Astrocyte of the spinal cord (primary cell): Measurements from ENCODE around the gene PRKCD.

Experiments used
- DNase-seq: peaks from one replicate; pipeline ENCODE4 v3.0.0; 2011; ENCODE audit warnings: low read depth, low spot score
- H3K4me3 ChIP-seq: 2 replicates; pipeline ENCODE4 v1.5.1; 2011; ENCODE audit warnings: low read depth, mild to moderate bottlenecking, low read length, moderate library complexity
- CTCF ChIP-seq: IDR thresholded peaks from 2 replicates; pipeline ENCODE4 v1.5.1; 2012; ENCODE audit warnings: low read depth, mild to moderate bottlenecking, low read length, inconsistent platforms
- in situ Hi-C: cut with HindIII; loops from 2 replicates; pipeline ENCODE4 v1.10.0; 2017; ENCODE audit warnings: low sequenced_read_pairs

Gene PRKCD

GRCh38 chr3:53166206-53166605, 5.2 kb downstream of the PRKCD start:
- no peak for DNase-seq
- no peak overlapping the region for H3K4me3 ChIP-seq
- no peak for TF ChIP-seq CTCF
- in situ Hi-C loops, result no loop called here

- peak; percentile 46 for DNase-seq
- TF ChIP-seq CTCF, result no peak
- H3K4me3 ChIP-seq, result no peak overlapping the region
- in situ Hi-C loops, result no loop called here
Observed at GRCh38 chr3:53166781-53167291, 5.8 kb downstream of the PRKCD start.

GRCh38 chr3:53167418-53168174, 6.6 kb downstream of the PRKCD start:
- H3K4me3 ChIP-seq, result no peak overlapping the region
- no peak for DNase-seq
- TF ChIP-seq CTCF, result no peak
- in situ Hi-C loops, result no loop called here

- TF ChIP-seq CTCF, result no peak
- in situ Hi-C loops, result no loop called here
- no peak for DNase-seq
- no peak overlapping the region for H3K4me3 ChIP-seq
Observed at GRCh38 chr3:53168175-53168923, 7.3 kb downstream of the PRKCD start.

- no peak for TF ChIP-seq CTCF
- DNase-seq, result no peak
- no peak overlapping the region for H3K4me3 ChIP-seq
- in situ Hi-C loops, result no loop called here
Observed at GRCh38 chr3:53169045-53169831, 8.2 kb downstream of the PRKCD start.

GRCh38 chr3:53169832-53170324, 8.9 kb downstream of the PRKCD start:
- no peak overlapping the region for H3K4me3 ChIP-seq
- in situ Hi-C loops, result no loop called here
- DNase-seq, result no peak
- TF ChIP-seq CTCF, result no peak
